ENCODE results near the gene YJU2.
A peak's percentile ranks its signal among the peaks of the same experiment; 100 is the strongest.
"Not testable (repeated sequence)": the region's sequence is repeated elsewhere in the genome, so short reads cannot be mapped to it uniquely, and the experiment has no call there.

YJU2 gene

GRCh38 chr19:4246767-4247593 lies at the start of gene YJU2:
Gene YJU2 (plus strand): TSS chr19:4247080. CDS start chr19:4247147, 67 bp downstream.
- peak; percentile 99 for DNase-seq

DNA sequence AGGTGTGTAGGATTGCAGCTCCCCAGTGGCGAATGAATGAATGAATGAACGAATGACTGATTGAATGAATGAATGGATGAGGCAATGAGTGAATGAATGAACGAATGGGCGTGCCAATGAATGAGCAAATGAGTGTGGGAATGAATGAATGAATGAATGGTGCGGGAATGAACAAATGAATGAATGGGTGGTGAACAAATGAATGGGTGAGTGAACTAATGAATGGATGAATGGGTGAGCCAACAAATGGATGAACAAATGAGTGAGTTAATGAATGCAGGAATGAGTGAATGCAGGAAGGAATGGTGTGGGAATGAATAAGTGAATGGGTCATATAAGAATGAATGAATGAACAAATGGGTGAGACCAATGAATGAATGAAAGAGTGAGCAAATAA lies 49.7 kb upstream of the YJU2 start:
- DNase-seq, result no peak

GRCh38 chr19:4197625-4198466 lies 49.0 kb upstream of the YJU2 start:
- DNase-seq, result no peak

DNA sequence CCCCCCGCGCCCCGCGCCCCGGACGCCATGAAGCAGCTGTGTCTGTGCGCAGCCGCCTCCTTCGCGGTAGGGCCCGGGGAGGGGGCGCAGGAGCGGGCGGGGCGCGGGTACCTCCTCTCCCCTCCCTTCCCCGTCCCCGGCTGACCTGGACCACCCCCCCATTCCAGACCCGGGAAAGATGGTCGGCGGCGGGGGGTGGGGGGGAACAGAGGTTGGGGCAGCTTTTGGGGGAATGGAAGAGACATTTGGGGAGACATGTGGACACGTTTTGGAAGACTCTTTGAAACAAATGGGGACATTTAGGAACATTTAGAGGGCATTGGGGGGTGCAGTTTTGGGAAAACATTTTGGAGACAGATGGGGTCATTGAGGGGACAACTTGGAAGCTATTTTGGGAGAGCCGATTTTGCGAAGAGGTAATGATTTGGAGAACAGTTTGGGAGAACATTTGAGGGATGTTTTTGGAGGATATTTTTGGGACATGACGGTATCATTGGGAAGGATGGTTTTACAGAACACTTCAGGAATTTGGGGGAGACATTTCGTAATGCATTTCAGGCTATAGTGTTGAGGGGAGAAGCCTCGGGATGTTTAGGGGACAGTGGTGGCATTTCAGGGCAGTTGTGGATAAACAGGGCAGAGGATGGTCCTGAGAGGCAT lies 48.3 kb upstream of the YJU2 start:
- no peak for DNase-seq

DNA sequence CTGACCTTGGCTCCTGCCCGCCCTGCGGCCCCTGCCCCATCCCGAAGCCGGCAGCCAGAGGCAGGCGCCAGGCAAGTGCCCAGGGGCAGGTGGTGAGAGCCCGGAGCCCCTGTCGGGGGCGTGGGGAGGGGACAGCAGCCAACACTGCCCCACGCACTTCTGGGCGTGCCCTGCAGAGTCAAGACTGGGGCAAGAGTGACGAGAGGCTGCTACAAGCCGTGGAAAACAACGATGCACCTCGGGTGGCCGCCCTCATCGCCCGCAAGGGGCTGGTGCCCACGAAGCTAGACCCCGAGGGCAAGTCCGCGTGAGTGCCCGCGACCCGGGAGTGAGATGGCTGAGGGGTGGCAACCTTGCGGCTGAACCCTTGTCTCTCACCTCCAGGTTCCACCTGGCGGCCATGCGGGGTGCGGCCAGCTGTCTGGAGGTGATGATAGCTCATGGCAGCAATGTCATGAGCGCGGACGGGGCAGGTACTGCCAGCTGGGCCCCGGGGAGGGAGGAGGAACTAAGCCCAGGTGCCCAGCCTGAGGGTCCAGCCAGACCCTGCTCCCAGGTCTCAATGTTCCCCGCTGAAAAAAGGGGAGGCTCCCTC lies 47.1 kb upstream of the YJU2 start:
- DNase-seq, result no peak

- DNase-seq, result no peak
Observed at GRCh38 chr19:4200940-4201542, 45.8 kb upstream of the YJU2 start.

- DNase-seq, result no peak
Observed at GRCh38 chr19:4201798-4202197, 45.1 kb upstream of the YJU2 start.

- no peak for DNase-seq
Observed at GRCh38 chr19:4206818-4207484, 39.9 kb upstream of the YJU2 start.

- no peak for DNase-seq
Observed at GRCh38 chr19:4208385-4209094, 38.3 kb upstream of the YJU2 start.

GRCh38 chr19:4210166-4210731 lies 36.6 kb upstream of the YJU2 start:
- no peak for DNase-seq

- no peak for DNase-seq
Observed at GRCh38 chr19:4213116-4213515, 33.8 kb upstream of the YJU2 start.

- no peak for DNase-seq
Observed at GRCh38 chr19:4215807-4216206, 31.1 kb upstream of the YJU2 start.

DNA sequence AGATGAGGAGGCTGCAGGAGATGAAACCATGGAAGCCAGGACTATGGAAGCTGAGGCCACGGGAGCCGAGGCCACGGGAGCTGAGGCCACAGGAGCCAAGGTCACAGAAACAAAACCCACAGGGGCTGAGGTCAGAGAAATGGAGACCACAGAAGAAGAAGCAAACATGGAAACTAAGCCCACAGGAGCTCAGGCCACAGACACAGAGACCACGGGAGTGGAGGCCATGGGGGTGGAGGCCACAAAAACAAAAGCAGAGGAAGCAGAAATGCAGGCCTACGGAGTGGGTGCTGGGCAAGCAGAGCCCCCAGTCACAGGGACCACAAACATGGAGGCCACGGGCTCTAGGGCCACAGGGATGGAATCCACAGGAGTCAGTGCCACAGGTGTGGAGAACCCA lies 30.0 kb upstream of the YJU2 start:
- no peak for DNase-seq

GRCh38 chr19:4217429-4218264 lies 29.2 kb upstream of the YJU2 start:
- no peak for DNase-seq

GRCh38 chr19:4218523-4218922 lies 28.4 kb upstream of the YJU2 start:
- DNase-seq, result not testable (repeated sequence)

DNA sequence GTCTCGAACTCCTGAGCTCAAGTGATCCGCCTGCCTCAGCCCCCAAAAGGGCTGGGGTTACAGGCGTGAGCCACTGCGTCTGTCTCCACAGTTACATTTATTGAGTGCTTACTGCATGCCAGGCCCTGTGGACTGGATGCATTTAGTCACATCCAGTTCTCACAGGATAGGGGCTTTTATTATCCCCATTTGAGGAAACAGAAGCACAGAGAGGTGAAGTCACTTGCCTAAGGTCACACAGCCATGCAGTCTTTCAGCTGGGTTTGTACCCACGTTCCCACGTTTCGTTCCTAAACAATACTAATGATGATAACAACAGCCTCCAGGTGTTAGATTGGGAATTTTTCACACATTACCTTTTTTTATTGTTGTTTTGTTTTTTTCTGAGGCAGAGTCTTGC lies 26.7 kb upstream of the YJU2 start:
- no peak for DNase-seq

GRCh38 chr19:4224470-4224869 lies 22.4 kb upstream of the YJU2 start:
- no peak for DNase-seq

GRCh38 chr19:4225885-4226284 lies 21.0 kb upstream of the YJU2 start:
- DNase-seq, result no peak

DNA sequence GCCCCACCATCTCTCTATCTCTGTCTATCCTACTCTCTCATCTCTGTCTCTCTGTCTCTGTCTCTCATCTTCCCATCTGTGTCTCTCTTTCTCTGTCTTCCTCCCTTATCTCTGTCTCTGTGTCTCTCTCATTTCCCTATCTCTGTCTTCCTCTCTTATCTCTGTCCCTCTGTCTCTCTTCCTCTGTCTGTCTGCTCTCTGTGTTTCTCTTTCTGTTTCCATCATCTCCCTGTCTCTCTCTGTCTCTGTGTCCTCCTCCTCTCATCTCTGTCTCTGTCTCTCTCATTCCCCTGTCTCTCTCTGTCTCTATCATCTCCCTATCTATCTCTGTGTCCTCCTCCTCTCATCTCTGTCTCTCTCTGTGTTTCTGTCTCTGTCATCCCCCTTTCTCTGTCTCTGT lies 19.1 kb upstream of the YJU2 start:
- DNase-seq, result no peak

GRCh38 chr19:4228765-4229178 lies 18.1 kb upstream of the YJU2 start:
- no peak for DNase-seq
